HG02763 (cell line): Measurements from ENCODE around the gene EMX2.
"Not testable (repeated sequence)": the region's sequence is repeated elsewhere in the genome, so short reads cannot be mapped to it uniquely, and the experiment has no call there.

Experiments used
- ATAC-seq: cut with Tn5 transposase; IDR thresholded peaks from one replicate; pipeline ENCODE4 v1.9.1; 2021; ENCODE audit warnings: mild to moderate bottlenecking, moderate library complexity; ENCODE audit not compliant: unreplicated experiment

Gene EMX2

DNA sequence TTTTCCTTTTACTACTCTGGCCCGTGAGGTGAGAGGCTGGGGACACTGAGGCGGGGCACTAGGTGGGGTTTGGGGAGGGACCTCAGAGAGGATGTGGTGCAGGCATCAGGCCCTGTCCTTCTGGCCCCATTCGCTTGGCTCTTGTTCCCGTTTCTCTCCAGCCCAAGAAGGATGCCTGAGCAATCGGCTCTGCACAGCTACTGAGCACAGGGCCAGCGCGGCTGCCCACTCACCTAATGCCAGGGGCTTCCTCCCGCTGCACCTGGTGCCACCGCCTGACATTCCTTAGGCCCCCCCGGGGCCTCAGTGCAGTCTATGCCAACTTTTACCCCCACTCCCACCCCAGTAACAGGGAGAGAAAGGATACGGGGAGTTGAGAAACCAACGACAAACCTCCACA is 12.5 kb downstream of the EMX2 start:
- ATAC-seq: no peak

GRCh38 chr10:117555863-117556262 is 13.3 kb downstream of the EMX2 start:
- no peak for ATAC-seq

DNA sequence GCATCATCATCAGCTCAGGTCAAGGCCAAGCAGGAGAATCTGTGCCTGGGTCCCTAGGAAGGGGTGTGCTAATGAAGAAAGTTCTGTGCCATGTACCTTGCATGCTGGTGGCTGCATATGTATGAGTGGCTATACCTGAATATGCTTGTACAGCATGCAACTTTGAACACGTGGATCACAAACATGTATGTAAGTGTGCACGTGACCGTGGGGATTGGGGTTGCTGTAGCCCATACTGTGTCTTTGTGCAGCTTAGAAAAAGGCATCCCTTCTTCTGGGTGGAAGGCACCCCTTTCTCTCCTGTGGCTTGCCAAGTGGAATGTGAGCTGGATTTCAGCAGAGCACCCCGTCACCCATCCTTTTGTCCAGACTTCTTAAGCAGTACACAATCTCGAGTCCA is 13.8 kb downstream of the EMX2 start:
- ATAC-seq: no peak

DNA sequence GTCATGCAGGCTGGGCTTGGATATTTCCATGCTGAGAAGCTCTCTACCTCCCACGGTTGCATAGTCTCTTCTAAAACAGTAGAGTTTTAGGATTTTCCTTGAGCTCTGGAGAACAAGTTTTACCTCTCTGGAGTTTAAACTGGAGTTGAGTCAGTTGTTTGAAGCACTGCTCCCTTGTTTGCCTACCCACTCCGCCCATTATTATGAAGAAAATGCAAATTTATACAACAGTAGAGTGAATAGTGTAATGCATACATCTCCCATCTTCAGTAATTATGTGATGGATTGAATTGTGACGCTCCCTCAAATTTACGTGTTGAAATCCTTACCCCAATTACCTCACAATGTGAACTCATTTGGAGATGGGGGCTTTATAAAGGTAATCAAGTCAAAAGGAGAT is 17.2 kb downstream of the EMX2 start:
- no peak for ATAC-seq

GRCh38 chr10:117560942-117561341 is 18.4 kb downstream of the EMX2 start:
- ATAC-seq: no peak

- ATAC-seq: no peak
These were observed 19.7 kb downstream of the EMX2 start for GRCh38 chr10:117562220-117562619.

DNA sequence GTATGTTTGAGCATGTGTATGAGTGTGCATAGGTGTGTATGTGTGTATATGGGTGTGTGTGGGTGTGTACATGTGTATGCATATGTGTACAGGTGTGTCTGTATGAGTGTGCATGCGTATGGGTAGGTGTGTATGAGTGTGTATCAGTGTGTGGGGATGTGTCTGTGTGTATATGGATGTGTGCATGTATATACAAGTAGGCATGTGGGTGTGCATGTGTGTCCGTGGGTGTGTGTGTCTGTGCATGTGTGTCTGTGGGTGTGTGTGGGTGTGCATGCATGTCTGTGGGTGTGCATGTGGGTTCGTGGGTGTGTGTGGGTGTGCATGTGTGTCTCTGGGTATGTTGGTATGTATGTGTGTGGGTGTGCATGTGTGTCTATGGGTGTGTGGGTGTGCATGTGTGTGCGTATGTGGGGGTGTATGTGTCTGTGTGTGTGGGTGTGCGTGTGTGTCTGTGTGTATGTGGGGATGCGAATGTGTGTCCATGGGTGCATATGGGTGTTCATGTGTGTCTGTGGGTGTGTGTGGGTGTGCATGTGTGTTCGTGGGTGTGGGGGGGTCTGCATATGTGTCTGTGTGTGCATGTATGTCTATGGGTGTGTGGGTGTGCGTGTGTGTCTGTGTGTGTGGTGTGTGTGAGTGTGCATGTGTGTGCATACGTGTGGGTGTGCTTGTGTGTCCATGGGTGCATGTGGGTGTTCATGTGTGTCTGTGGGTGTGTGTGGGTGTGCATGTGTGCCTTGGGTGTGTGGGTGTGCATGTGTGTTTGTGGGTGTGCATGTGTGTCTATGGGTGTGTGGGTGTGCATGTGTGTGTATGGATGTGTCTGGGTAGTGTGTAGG is 20.6 kb downstream of the EMX2 start:
- no peak for ATAC-seq

DNA sequence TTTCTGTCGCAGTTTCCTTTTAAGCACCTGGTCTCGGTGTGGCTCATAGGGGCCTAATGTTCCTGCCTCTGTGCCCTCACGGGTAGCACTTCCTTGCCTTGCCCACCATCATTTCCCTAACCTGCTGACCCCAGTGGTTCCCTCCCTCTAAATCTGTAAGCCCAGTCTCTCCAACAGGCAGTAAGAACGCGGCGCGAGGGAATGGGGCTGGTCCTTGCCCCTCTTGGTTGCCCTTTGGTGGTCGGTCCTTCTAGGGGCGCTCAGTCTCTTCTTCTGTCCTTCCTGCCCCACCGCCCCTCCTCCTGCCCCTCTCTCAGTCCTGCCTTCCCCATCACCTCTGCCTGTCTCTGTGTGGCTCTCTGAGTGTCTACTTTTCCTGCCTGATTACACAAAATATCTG is 21.2 kb downstream of the EMX2 start:
- ATAC-seq: no peak

DNA sequence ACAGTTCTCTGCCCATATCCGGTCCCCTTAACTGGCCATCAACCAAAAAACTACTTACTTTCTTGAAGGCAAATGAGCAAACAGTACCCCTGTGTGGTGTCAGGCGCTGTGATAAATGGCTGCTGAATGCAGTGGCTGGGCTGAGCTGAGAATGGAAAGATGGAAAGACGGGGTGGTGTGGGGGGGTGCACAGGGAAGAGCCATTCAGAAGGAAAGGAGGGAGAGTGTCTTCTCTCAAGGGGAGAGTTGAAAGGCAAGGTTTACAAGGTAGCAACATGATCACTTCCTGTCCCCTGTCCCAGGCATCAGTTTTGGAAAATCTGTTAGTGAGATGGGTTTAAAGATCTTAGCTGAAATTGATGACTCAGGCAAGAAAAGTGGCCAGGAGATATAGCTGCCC is 22.5 kb downstream of the EMX2 start:
- no peak for ATAC-seq

DNA sequence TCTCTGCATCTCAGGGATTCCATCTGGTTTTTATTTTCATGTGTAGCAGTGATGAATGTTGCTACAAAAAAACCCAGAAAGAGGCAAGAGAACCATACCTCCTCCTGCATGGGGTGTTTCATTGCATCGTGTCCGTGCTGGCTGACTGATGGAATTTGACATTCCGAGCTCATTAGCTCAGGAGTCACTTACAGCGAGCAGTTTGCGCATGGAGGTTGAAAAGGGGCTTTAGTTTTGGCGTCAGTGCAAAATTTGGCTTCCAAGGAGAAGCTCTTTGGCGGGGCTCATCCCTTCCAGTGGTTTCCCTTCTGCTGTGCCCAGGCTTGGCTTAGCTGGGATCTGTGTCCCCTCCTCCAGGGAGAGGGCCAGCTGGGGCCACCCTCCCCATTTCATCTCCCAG is 25.8 kb downstream of the EMX2 start:
- no peak for ATAC-seq

DNA sequence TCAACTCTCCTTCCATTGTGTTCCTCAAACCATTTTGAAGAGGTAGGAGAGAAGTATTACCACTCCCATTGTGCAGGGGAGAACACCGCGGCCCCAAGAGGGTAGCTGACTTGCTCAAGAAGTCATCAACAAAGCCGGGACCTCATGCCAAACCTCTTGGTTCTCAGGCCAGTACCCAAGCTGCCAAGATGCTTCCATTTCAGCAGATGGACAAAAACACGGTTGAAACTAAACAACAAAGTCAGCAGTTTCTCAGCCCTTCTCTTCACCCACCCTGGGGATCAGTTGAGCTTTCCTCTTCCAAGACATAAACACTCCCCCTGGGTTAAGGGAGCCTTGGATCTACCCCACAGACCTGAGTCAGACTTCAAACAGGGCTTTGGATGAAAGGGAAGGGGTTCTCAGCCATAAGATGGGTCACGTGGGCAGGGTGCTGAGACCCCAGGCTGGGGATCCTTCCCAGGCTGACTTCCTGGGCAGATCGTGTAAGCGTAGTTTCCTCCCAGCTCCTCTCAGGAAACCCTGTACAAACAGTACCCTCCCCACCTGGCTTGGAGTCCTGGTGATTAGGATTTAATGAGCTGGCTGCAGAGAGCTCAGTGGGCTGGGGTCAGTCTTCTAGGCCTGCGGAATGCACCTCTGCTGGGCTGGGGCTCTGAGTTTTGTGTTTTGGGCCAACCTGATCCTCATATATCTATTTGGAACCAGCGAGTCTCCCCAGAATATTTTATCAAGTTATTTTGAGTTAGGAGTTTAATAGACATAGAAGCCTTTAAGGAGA is 27.3 kb downstream of the EMX2 start:
- no peak for ATAC-seq

DNA sequence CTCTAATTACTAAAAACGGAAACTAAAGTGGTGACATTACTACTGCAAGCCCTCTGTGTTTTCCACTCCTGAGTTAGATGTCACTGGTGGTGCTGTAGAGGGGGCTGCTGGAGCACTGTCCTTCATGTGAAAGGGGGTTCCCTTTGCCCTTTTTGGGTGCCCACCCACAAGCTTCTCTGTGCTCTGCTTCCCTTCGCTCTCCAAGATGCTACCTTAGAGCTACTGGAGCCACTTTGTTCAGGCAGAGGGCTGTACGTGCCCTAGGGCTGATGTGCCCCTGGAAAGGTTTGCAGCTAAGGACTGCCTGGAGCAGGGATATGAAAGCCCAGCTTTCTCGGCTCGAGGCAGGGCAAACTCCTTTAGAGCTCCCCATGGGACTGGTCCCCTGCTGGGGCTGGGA is 28.3 kb downstream of the EMX2 start:
- no peak for ATAC-seq

DNA sequence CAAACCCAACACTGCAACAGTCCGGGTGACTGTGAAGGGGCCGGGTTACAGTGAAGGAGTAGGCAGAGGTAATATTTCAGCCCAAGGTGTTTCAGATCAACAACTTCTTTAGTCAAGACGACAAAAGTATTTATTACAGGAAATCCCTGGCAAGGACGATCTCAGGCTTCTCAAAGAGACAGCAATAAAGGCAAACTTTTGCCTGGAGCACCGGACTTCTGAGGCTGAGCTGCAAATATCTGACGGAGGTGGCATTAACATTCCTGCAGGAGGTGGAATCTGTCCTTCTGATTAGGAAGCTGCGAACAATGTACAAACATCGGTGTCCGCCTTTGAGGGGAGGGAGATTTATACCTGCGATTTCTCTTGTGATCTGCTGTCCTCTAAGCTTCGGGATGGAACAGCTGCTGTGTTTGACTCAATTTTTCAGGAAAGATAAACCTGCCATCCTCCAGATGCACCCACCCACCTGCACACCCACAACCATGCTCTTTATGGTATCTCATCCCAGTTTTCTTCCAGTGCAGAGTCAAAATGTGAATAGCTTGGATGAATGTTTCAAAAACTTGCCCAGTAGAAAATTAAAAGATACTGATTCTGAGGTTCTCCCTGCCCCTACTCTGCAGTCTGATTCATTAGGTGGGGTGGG is 32.1 kb downstream of the EMX2 start:
- ATAC-seq: no peak

DNA sequence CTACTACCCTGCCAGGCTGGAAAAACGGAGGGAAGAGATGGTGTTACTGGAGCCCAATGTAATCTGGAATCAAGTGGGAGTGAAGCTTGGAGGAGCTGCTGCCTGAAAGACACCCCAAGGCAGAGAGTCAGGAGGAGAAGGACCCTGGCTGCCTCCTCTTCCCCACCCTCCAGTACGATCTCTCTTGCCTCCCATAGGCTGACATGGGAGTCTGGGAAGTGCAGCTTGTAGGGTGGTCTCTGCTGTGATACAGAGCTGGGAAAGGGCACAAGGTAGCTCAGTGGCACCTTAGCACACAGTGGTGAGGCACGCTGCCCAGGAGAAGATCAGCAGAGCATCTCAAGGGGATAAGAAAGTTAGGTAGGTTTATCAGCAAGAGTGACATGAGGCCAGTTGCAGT is 35.9 kb downstream of the EMX2 start:
- ATAC-seq: no peak

DNA sequence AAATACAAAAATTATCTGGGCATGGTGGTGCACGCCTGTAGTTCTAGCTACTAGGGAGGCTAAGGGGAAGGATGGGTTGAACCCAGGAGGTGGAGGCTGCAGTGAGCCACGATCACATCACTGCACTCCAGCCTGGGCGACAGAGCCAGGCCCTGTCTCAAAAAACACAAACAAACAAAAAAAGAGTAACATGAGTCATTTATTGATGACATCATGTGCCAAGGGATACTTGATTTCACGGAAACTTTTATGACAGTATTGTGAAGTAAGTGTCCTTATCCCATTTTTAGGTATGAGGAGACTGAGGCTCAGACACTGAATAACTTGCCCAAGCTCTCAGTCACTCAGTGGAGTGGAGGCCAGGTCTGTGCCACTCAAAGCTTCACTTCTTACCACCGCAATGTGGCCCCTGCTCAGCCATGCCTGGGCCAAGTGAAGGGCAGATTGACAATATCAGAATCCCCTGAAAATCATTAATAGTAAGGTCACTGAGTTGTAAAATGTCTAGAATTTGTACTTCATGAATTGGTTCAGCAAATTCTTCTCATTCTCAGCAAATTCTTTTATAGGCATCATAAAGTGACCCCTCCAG is 36.5 kb downstream of the EMX2 start:
- no peak for ATAC-seq

DNA sequence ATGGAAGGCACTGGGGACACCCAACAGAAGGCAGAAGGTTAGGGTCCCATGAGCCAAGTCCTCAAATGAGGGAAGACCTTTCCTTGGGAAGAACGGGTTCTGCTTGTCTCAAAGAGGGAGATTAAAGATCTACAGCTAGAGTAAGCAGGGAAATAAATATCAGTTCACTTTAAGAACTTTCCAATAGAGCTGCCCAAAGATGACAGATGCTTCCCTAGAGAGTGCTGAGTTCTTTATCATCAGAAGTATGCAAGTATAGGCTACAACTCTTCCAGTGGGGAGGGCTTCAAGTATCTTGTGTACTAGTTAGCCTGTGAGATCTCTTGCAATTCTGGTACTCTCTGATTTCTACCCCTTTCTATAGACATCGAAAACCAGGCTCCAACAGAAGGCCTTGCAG is 39.4 kb downstream of the EMX2 start:
- no peak for ATAC-seq

DNA sequence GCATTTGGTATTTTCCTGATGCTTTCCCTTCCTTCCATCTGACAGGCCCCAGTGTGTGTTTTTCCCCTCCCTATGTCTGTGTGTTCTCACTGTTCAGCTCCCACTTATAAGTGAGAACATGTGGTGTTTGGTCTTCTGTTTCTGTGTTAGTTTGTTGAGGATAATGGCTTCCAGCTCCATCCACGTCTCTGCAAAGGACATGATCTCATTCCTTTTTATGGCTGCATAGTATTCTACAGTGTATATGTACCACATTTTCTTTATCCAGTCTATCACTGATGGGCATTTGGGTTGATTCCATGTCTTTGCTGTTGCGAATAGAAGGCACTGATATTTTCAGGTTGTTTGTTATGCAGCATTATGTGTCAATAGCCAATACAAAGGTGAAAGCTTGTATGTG is 42.3 kb downstream of the EMX2 start:
- not testable (repeated sequence) for ATAC-seq

- ATAC-seq: no peak
These were observed 44.5 kb downstream of the EMX2 start for GRCh38 chr10:117587036-117587435.

- ATAC-seq: no peak
These were observed 47.7 kb downstream of the EMX2 start for GRCh38 chr10:117590101-117590875.

GRCh38 chr10:117591043-117591442 is 48.5 kb downstream of the EMX2 start:
- ATAC-seq: no peak

GRCh38 chr10:117594722-117595121 is 52.2 kb downstream of the EMX2 start:
- ATAC-seq: no peak
